Adrenal gland (tissue), 12 donors: ENCODE results near the gene TMEM221. TPM values are rescaled to one million over a fixed set of nuclear protein-coding genes. Genes with fewer than 3 reads are reported as not detected.

Experiments
- DNase-seq, 7 donors: peaks; one replicate each; pipeline ENCODE4 v3.0.0-alpha.2; 2019 to 2020
- H3K27ac ChIP-seq, 5 donors: fragments of 200-600 bp; sonication (generic) in 4 of 5; 1 replicate in 3 of 5; 2 replicates in 2 of 5; pipeline versions ENCODE4 v1.5.1 to v1.8.0; 2016 to 2020; ENCODE audit warnings: mild to moderate bottlenecking in 1 of 5
- H3K27me3 ChIP-seq: fragments of 200-600 bp; 2 replicates; pipeline ENCODE4 v1.8.0; 2021
- H3K36me3 ChIP-seq, 2 donors: fragments of 200-600 bp; replicated peaks in 1 of 2; 1 replicate in 1 of 2; 2 replicates in 1 of 2; pipeline versions ENCODE4 v1.5.1 to v1.8.0; 2018 to 2022
- H3K4me1 ChIP-seq, 2 donors: fragments of 200-600 bp; replicated peaks in 1 of 2; 1 replicate in 1 of 2; 2 replicates in 1 of 2; pipeline versions ENCODE4 v1.5.1 to v1.8.0; 2018 to 2021
- H3K4me3 ChIP-seq, 4 donors: fragments of 200-600 bp; sonication (generic) in 3 of 4; one replicate each; pipeline ENCODE4 v1.5.1; 2016 to 2018
- H3K9me3 ChIP-seq, 3 donors: fragments of 200-600 bp; sonication (generic) in 1 of 3; replicated peaks in 1 of 3; 1 replicate in 2 of 3; 2 replicates in 1 of 3; pipeline versions ENCODE4 v1.5.1 to v1.8.0; 2016 to 2021
- POLR2A ChIP-seq, 2 donors: fragments of 450-650 bp; IDR thresholded peaks; one replicate each; pipeline ENCODE4 v1.6.1; 2017; ENCODE audit warnings: antibody characterized with exemption in 2 of 2, mild to moderate bottlenecking in 2 of 2, moderate library complexity in 1 of 2
- WGBS, 4 donors: extraction: QIAGEN DNeasy Blood & Tissue Kit in 2 of 4; methylation state at CpG; one replicate each; pipeline versions ENCODE4 v1.1.5 to v1.1.7; 2013 to 2017; 5-methylcytosine and 5-hydroxymethylcytosine counted together
- intact Hi-C, 2 donors: fragments of 100-400 bp; cut with DNase I; formaldehyde crosslinking; loops; one replicate each; pipeline versions ENCODE4 v1.14.1 to v1.15.0; 2022 to 2023
- polyA plus RNA-seq, 3 donors: library from polyadenylated mRNA; stranded (reverse); fragments of 200-250 nt in 2 of 3; fragments of 350-450 nt in 1 of 3; fragmentation: Illumina TruSeq in 1 of 3; extraction: RNeasy Lipid Tissue Mini Kit (QIAGEN cat#74804) in 1 of 3; gene quantifications; one replicate each; pipeline ENCODE4 v1.2.3, GENCODE V29; 2013 to 2014
- total RNA-seq, 9 donors: library from RNA; depleted of rRNA in 4 of 9; stranded (reverse); fragments of >200 nt in 4 of 9; fragments of 120-200 nt in 1 of 9; fragmentation: NEBNext Ultra II Directional in 1 of 9; extraction: Animal tissue kit (Norgen Biotek cat#: 25700) in 1 of 9; gene quantifications; one replicate each; pipeline versions ENCODE4 v1.1.0 to v1.2.4, GENCODE V29; 2013 to 2023
- TF ChIP-seq, protein P1 (sequence below), 6 experiments: fragments of 450-650 bp in 4 of 6; fragments of 200-600 bp in 2 of 6; sonication (generic) in 1 of 6; IDR thresholded peaks; 1 replicate in 5 of 6; 2 replicates in 1 of 6; pipeline versions ENCODE4 v1.5.1 to v1.8.0; 2016 to 2021; ENCODE audit warnings: antibody characterized with exemption in 6 of 6, mild to moderate bottlenecking in 2 of 6, moderate library complexity in 1 of 6
- donor health status: healthy with polysubstance abuse.
- donor health status: Bipolar disorder and iron deficiency.
- donor health status: DM: yes; HTN: yes; CAD: no.
- donor health status: DM: no; HTN: no; CAD: no.
- donor health status: DM: no; HTN: no; CAD: no.
- donor health status: DM: yes; HTN: yes; CAD: no.

Gene TMEM221
- total and polyA plus RNA-seq, 12 donors: 0.22 to 8.7 (median 3.6) TPM

DNA sequence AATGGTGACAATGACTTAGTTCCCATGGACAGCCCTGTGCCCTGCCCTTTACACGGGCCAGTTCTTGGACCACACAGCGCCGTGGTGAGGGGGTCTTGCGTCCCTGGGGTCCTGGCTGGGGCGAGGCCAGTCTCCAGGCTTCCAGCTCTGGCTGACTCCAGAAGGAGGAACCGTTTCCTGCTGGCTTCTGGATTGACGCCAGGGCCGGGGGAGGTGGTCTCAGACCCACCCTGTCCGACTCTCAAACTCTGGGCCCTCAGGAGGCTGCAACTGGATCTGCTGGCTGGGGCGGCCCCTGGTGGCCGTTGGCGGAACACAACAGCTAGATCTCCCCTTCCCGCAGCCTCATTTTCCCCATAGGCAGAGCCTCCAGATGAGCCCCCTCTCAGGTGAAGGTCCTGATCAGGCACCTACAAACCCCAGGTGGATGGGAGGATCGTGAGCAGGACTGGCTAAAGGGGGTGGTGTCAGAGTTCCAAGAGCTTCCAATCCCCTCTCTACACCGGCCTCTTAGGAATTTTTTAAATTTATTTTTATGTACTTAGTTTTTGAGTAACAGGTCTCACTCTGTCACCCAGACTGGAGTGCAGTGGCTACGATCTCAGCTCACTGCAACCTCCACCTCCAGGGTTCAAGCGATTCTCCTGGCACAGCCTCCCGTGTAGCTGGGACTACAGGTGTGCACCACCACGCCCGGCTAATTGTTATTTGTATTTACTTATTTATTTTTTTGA is 62.4 kb downstream of the TMEM221 start:
- no peaks in the 10 kb centered on the region for H3K27me3 ChIP-seq

More for the DNA sequence above, 62.4 kb downstream of the TMEM221 start:
- no peaks in the 10 kb centered on the region for H3K9me3 ChIP-seq
- H3K36me3 ChIP-seq: no peaks in the 10 kb centered on the region
- TF ChIP-seq POLR2A (IDR thresholded peaks at IDR 0.05): no peak
- TF ChIP-seq, protein P1, sequence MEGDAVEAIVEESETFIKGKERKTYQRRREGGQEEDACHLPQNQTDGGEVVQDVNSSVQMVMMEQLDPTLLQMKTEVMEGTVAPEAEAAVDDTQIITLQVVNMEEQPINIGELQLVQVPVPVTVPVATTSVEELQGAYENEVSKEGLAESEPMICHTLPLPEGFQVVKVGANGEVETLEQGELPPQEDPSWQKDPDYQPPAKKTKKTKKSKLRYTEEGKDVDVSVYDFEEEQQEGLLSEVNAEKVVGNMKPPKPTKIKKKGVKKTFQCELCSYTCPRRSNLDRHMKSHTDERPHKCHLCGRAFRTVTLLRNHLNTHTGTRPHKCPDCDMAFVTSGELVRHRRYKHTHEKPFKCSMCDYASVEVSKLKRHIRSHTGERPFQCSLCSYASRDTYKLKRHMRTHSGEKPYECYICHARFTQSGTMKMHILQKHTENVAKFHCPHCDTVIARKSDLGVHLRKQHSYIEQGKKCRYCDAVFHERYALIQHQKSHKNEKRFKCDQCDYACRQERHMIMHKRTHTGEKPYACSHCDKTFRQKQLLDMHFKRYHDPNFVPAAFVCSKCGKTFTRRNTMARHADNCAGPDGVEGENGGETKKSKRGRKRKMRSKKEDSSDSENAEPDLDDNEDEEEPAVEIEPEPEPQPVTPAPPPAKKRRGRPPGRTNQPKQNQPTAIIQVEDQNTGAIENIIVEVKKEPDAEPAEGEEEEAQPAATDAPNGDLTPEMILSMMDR (IDR thresholded peaks at IDR 0.05): peak; percentile 83 to 95 (median 92)
- no peak overlapping the region for H3K27ac ChIP-seq
- peak; percentile 66 to 84 (median 73) for DNase-seq
- WGBS, 4 donors: 33 to 53% (median 42%) methylated on average over 7 to 20 of the region's 20 CpGs
- no peak overlapping the region for H3K4me3 ChIP-seq
- peaks cover 15 to 20% of the 10 kb centered on the region in 2 donors for H3K4me1 ChIP-seq
- intact Hi-C loops: loop anchor here (2.0 to 10.0 kb wide), 4 partner anchors 39 to 91 kb away; partner anchors contain the start of genes ABHD8 (in 1 of the 2), DDA1 (in 1 of the 2) and MRPL34 (in 1 of the 2)

Other genes with a start within 250 kb of the TMEM221 start
- 10 to 100 TPM; 26.5 to 55.6 (median 42.3) TPM for gene USE1, start 233.3 kb downstream of the TMEM221 start, total RNA-seq
- 10 to 100 TPM; 23.7 to 87.8 (median 75.3) TPM for gene USE1, start 233.3 kb downstream of the TMEM221 start, polyA plus RNA-seq
- 10 to 100 TPM in 8 of 9 donors, 1 to 10 TPM in 1; 6.1 to 49.1 (median 33.6) TPM for gene OCEL1, start 222.4 kb downstream of the TMEM221 start, total RNA-seq
- gene OCEL1, start 222.4 kb downstream of the TMEM221 start, polyA plus RNA-seq: 10 to 100 TPM; 10.3 to 48.2 (median 27.0) TPM
- gene NR2F6, start 202.7 kb downstream of the TMEM221 start, total RNA-seq: 100 to 1,000 TPM in 1 of 9 donors, 10 to 100 TPM in 8; 36.2 to 140 (median 57.0) TPM
- 10 to 100 TPM in 2 of 3 donors, 1 to 10 TPM in 1; 6.6 to 26.3 (median 22.6) TPM for gene NR2F6, start 202.7 kb downstream of the TMEM221 start, polyA plus RNA-seq
- 10 to 100 TPM in 2 of 9 donors, 1 to 10 TPM in 7; 1.8 to 13.2 (median 4.1) TPM for gene USHBP1, start 183.9 kb downstream of the TMEM221 start, total RNA-seq
- 10 to 100 TPM in 2 of 3 donors, under 1 TPM in 1; 0.71 to 23.6 (median 10.4) TPM for gene USHBP1, start 183.9 kb downstream of the TMEM221 start, polyA plus RNA-seq
- 100 to 1,000 TPM in 2 of 9 donors, 10 to 100 TPM in 7; 68.5 to 162 (median 79.7) TPM for gene BABAM1, start 181.2 kb downstream of the TMEM221 start, total RNA-seq
- gene BABAM1, start 181.2 kb downstream of the TMEM221 start, polyA plus RNA-seq: 100 to 1,000 TPM in 2 of 3 donors, 10 to 100 TPM in 1; 71.1 to 116 (median 101) TPM
- gene ANKLE1, start 166.8 kb downstream of the TMEM221 start, total RNA-seq: 1 to 10 TPM in 1 of 9 donors, under 1 TPM in 8; 0.17 to 1.8 (median 0.35) TPM
- 1 to 10 TPM in 1 of 3 donors, under 1 TPM in 2; 0.11 to 1.7 (median 0.64) TPM for gene ANKLE1, start 166.8 kb downstream of the TMEM221 start, polyA plus RNA-seq
- 10 to 100 TPM; 13.6 to 60.0 (median 39.6) TPM for gene ABHD8, start 145.2 kb downstream of the TMEM221 start, total RNA-seq
- 10 to 100 TPM in 2 of 3 donors, 1 to 10 TPM in 1; 2.3 to 33.1 (median 32.0) TPM for gene ABHD8, start 145.2 kb downstream of the TMEM221 start, polyA plus RNA-seq
- gene MRPL34, start 142.8 kb downstream of the TMEM221 start, total RNA-seq: 100 to 1,000 TPM in 8 of 9 donors, 10 to 100 TPM in 1; 95.8 to 358 (median 165) TPM
- 100 to 1,000 TPM; 101 to 144 (median 121) TPM for gene MRPL34, start 142.8 kb downstream of the TMEM221 start, polyA plus RNA-seq
- gene DDA1, start 139.1 kb downstream of the TMEM221 start, total RNA-seq: 10 to 100 TPM in 8 of 9 donors, 1 to 10 TPM in 1; 6.8 to 54.9 (median 36.0) TPM
- 10 to 100 TPM; 40.3 to 71.4 (median 50.4) TPM for gene DDA1, start 139.1 kb downstream of the TMEM221 start, polyA plus RNA-seq
- gene ANO8, start 113.8 kb downstream of the TMEM221 start, total RNA-seq: 10 to 100 TPM in 8 of 9 donors, 1 to 10 TPM in 1; 4.8 to 78.0 (median 26.5) TPM
- 10 to 100 TPM in 2 of 3 donors, 1 to 10 TPM in 1; 4.4 to 70.7 (median 33.0) TPM for gene ANO8, start 113.8 kb downstream of the TMEM221 start, polyA plus RNA-seq
- 10 to 100 TPM; 11.8 to 50.4 (median 25.6) TPM for gene GTPBP3, start 111.1 kb downstream of the TMEM221 start, total RNA-seq
- 10 to 100 TPM in 2 of 3 donors, 1 to 10 TPM in 1; 5.5 to 36.8 (median 19.0) TPM for gene GTPBP3, start 111.1 kb downstream of the TMEM221 start, polyA plus RNA-seq
- 100 to 1,000 TPM in 3 of 9 donors, 10 to 100 TPM in 6; 27.9 to 140 (median 72.2) TPM for gene PLVAP, start 71.3 kb downstream of the TMEM221 start, total RNA-seq
- 100 to 1,000 TPM in 2 of 3 donors, 10 to 100 TPM in 1; 40.9 to 381 (median 127) TPM for gene PLVAP, start 71.3 kb downstream of the TMEM221 start, polyA plus RNA-seq
- gene CCDC194, start 54.5 kb downstream of the TMEM221 start, total RNA-seq: 1 to 10 TPM in 6 of 9 donors, under 1 TPM in 1, not detected in 2; 0.49 to 5.6 (median 2.8) TPM
- 1 to 10 TPM; 1.1 to 3.0 (median 1.3) TPM for gene CCDC194, start 54.5 kb downstream of the TMEM221 start, polyA plus RNA-seq
- 100 to 1,000 TPM; 146 to 940 (median 704) TPM for gene BST2, start 43.0 kb downstream of the TMEM221 start, total RNA-seq
- 100 to 1,000 TPM; 159 to 304 (median 271) TPM for gene BST2, start 43.0 kb downstream of the TMEM221 start, polyA plus RNA-seq
- 100 to 1,000 TPM in 5 of 9 donors, 10 to 100 TPM in 4; 53.3 to 162 (median 104) TPM for gene MVB12A, start 28.6 kb downstream of the TMEM221 start, total RNA-seq
- gene MVB12A, start 28.6 kb downstream of the TMEM221 start, polyA plus RNA-seq: 100 to 1,000 TPM in 2 of 3 donors, 10 to 100 TPM in 1; 17.4 to 142 (median 132) TPM
- gene NXNL1, start 12.3 kb upstream of the TMEM221 start, total RNA-seq: 1 to 10 TPM in 2 of 9 donors, under 1 TPM in 3, not detected in 4; 0.41 to 2.7 (median 0.92) TPM
- gene NXNL1, start 12.3 kb upstream of the TMEM221 start, polyA plus RNA-seq: 1 to 10 TPM in 2 of 3 donors, not detected in 1; 2.6 to 4.8 TPM
- gene SLC27A1, start 21.9 kb upstream of the TMEM221 start, total RNA-seq: 100 to 1,000 TPM in 1 of 9 donors, 10 to 100 TPM in 7, 1 to 10 TPM in 1; 4.9 to 107 (median 56.3) TPM
- 10 to 100 TPM in 2 of 3 donors, 1 to 10 TPM in 1; 6.8 to 78.8 (median 33.3) TPM for gene SLC27A1, start 21.9 kb upstream of the TMEM221 start, polyA plus RNA-seq
- 100 to 1,000 TPM in 7 of 9 donors, 10 to 100 TPM in 2; 80.4 to 181 (median 125) TPM for gene PGLS, start 63.0 kb upstream of the TMEM221 start, total RNA-seq
- gene PGLS, start 63.0 kb upstream of the TMEM221 start, polyA plus RNA-seq: 100 to 1,000 TPM in 2 of 3 donors, 10 to 100 TPM in 1; 36.1 to 200 (median 134) TPM
- 10 to 100 TPM; 23.5 to 79.1 (median 59.3) TPM for gene COLGALT1, start 107.0 kb upstream of the TMEM221 start, total RNA-seq
- 10 to 100 TPM; 30.7 to 81.0 (median 39.8) TPM for gene COLGALT1, start 107.0 kb upstream of the TMEM221 start, polyA plus RNA-seq
- 1 to 10 TPM in 7 of 9 donors, under 1 TPM in 2; 0.57 to 5.3 (median 1.6) TPM for gene UNC13A, start 239.7 kb upstream of the TMEM221 start, total RNA-seq
- 1 to 10 TPM; 1.5 to 9.7 (median 5.1) TPM for gene UNC13A, start 239.7 kb upstream of the TMEM221 start, polyA plus RNA-seq